ENCODE results near the gene HHATL. TPM values are rescaled to one million over a fixed set of nuclear protein-coding genes. Genes with fewer than 3 reads are reported as not detected.

The HHATL gene
- total and polyA plus RNA-seq, 2 of the 8 experiments (the other 6 are each of a cell fraction or from before 2014, with no cell fraction given): 0.18 TPM; not detected in 1

DNA sequence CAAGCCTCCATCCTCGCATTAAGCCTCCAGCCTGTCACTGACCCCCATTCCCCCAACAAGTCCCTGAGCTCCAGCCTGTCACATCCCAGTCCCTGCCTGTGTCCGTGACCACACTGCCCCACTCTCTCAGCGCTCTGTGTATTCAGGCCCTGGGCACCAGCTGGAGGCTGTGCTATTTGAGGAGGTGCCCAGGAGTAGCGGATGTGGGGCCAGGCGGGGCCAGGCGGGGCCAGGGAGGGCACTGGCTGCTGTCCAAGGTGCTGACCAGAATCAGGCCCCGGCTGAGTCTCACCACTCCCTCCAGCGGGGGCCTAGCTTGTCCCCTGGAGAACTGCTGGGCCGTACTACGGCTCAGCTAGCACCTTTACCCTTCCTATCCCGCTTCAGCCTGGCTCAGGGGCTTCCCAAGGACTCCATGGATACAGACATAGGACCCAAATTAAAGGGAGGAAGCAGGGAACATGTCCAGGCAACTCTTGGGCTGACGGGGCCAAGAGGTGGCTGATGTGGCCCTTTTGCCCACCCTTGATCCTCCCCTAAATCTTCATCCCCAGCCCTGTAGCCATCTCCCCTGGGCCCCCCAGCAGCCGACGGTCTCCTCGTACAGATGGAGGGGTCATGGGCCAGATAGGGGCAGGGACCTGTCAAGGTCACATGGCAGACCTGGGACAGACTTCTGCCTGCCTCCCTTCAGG, 1.1 kb downstream of the HHATL start:
- H3K79me1 ChIP-seq (ENCODE audit: low read depth, low read length): no peaks in the 10 kb centered on the region
- ChIA-PET POLR2A (ENCODE audit: partially characterized antibody) (no interaction called here), CTCF (ENCODE audit: partially characterized antibody) (interaction anchor here (0.8 to 4.4 kb wide), 10 partner anchors 10 to 129 kb away, joined by 3 to 27 read pairs (median 6); partner anchors contain the start of gene KLHL40)
- H2AFZ ChIP-seq (ENCODE audit: low read length): no peak overlapping the region
- H2BK20ac ChIP-seq (ENCODE audit: low read length): no peak overlapping the region
- H3K9me3 ChIP-seq (ENCODE audit: insufficient read depth in 2 of 2, low read depth in 1 of 2, low read length in 1 of 2): no peaks in the 10 kb centered on the region
- H3K23ac ChIP-seq (ENCODE audit: insufficient read length): no peak overlapping the region
- peaks cover 0 to 2% of the 10 kb centered on the region in 2 experiments for H4K20me1 ChIP-seq (replicated peaks in 1 of 2; ENCODE audit: control insufficient read depth in 1 of 2, insufficient read depth in 2 of 2, low read length in 2 of 2)
- no peak overlapping the region for H3K4me3 ChIP-seq (ENCODE audit: extremely low read depth in 1 of 4, insufficient read depth in 2 of 4, low read depth in 3 of 4, low read length in 4 of 4)
- 56% methylated on average over 13 of the region's 15 CpGs; no CpG with 5 or more reads in 1 of the 2 experiments for WGBS, 2 experiments (ENCODE audit: extremely low coverage in 1 of 2, insufficient coverage in 1 of 2, insufficient read length in 1 of 2, insufficient replicate concordance in 2 of 2, low coverage in 1 of 2, low lambda C conversion rate in 2 of 2, missing lambda C conversion rate in 1 of 2)
- H3K4ac ChIP-seq (replicated peaks; ENCODE audit: insufficient read length, low read depth, low read length): no peak overlapping the region
- H3K27ac ChIP-seq (ENCODE audit: low read depth, low read length): no peak overlapping the region
- no peak overlapping the region for H2BK15ac ChIP-seq (ENCODE audit: low read length)
- no peak overlapping the region for H3K9ac ChIP-seq (replicated peaks in 1 of 4; ENCODE audit: extremely low read depth in 1 of 4, low read depth in 3 of 4, low read length in 3 of 4)
- H3K4me1 ChIP-seq (replicated peaks in 1 of 4; ENCODE audit: control insufficient read depth in 3 of 4, insufficient read depth in 4 of 4, low read length in 3 of 4): peaks cover 0 to 12% (median 0%) of the 10 kb centered on the region in 4 experiments; a peak in 3 of 7 replicates
- no peaks in the 10 kb centered on the region for H3K36me3 ChIP-seq (ENCODE audit: control insufficient read depth in 2 of 4, insufficient read depth in 4 of 4, low read length in 3 of 4)
- H2AK5ac ChIP-seq (ENCODE audit: low read depth, low read length): no peak overlapping the region
- H3K14ac ChIP-seq (ENCODE audit: insufficient read length): no peak overlapping the region
- no peak overlapping the region for H2BK120ac ChIP-seq (replicated peaks; ENCODE audit: low read depth, low read length)
- H3K4me2 ChIP-seq (ENCODE audit: insufficient read depth in 1 of 2, low read depth in 2 of 2, low read length in 2 of 2): no peak overlapping the region; a peak in 1 of 4 replicates
- no peak overlapping the region for H2BK12ac ChIP-seq (ENCODE audit: low read depth, low read length)
- no peak overlapping the region; the same call in 1 of the 2 replicates for H3K18ac ChIP-seq (ENCODE audit: extremely low read depth, low read length)
- H3K56ac ChIP-seq (replicated peaks; ENCODE audit: insufficient read length, low read depth, low read length): no peak overlapping the region
- DNase-seq (ENCODE audit: low read depth in 1 of 2, low spot score in 2 of 2) (peak; percentile 31 to 92), FAIRE-seq (no peak)
- H4K91ac ChIP-seq (replicated peaks; ENCODE audit: insufficient read length, low read length): no peak overlapping the region
- peak in 1 of 2 experiments; percentile 2; a peak in 1 of 4 replicates for TF ChIP-seq RAD21 (IDR thresholded peaks at IDR 0.05 in 1 of 2, conservative IDR thresholded peaks at IDR 0.05 in 1 of 2; ENCODE audit: low read depth in 2 of 2, low read length in 2 of 2)
- TF ChIP-seq SIN3A (conservative IDR thresholded peaks at IDR 0.05 in 1 of 2, IDR thresholded peaks at IDR 0.05 in 1 of 2; ENCODE audit: low read depth in 1 of 2, low read length in 2 of 2): peak; percentile 42 to 48; a peak in 1 of 4 replicates
- TF ChIP-seq JUND (IDR thresholded peaks at IDR 0.05; ENCODE audit: low read length): no peak
- TF ChIP-seq GTF2F1 (IDR thresholded peaks at IDR 0.05; ENCODE audit: borderline replicate concordance, low read depth, low read length): no peak
- no peak overlapping the region for H4K8ac ChIP-seq (ENCODE audit: extremely low read depth, insufficient read depth, low read length)
- no peak overlapping the region for H4K5ac ChIP-seq (ENCODE audit: insufficient read length, low read depth, low read length)
- H2BK5ac ChIP-seq (ENCODE audit: low read depth, low read length): no peak overlapping the region
- peaks cover 2% of the 10 kb centered on the region; the same call in 1 of the 2 replicates for H3K23me2 ChIP-seq (ENCODE audit: low read depth, low read length)
- no peaks in the 10 kb centered on the region for H3K27me3 ChIP-seq (replicated peaks in 1 of 4; ENCODE audit: control insufficient read depth in 3 of 4, extremely low read depth in 1 of 4, insufficient read depth in 3 of 4, low read length in 3 of 4)
- H3K79me2 ChIP-seq (ENCODE audit: control insufficient read depth in 1 of 2, insufficient read depth in 2 of 2, low read length in 2 of 2): no peaks in the 10 kb centered on the region
